Measurements from ENCODE around the gene NCOA5. TPM values are rescaled to one million over a fixed set of nuclear protein-coding genes. Genes with fewer than 3 reads are reported as not detected.

Gene NCOA5
- total and polyA plus RNA-seq, 9 of the 15 experiments (the other 6 are each of a cell fraction or from before 2014, with no cell fraction given) = 3.9 to 22.8 (median 13.8) TPM

DNA sequence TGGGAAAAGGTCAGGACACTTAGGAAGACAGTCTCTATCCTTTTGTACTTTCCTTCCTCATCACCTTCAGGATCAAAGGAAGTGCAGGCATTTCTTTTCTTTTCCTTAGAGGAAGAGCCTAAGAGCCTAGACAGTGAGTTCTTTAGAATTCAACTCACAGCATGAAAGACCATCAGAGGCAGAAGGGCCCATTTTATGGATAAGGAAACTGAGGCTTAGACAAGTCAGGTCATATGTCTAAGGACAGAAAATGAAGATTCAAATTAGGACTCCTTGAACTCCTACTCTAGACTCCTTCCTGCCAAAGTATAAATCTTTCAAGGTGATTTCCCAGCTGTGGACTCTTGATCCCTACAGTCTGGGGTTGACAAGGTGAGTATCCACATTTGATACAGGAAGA is 39.9 kb downstream of the NCOA5 start:
- ATAC-seq (no peak), DNase-seq (ENCODE audit: extremely low read depth in 1 of 4, low spot score in 3 of 4) (no peak), FAIRE-seq (no peak)
- H2AFZ ChIP-seq (ENCODE audit: low read depth, low read length) = no peak overlapping the region
- H3K27me3 ChIP-seq (ENCODE audit: control insufficient read depth in 2 of 2, insufficient read depth in 2 of 2, low read length in 2 of 2) = peaks cover 0 to 30% of the 10 kb centered on the region in 2 experiments; a peak in 2 of 5 replicates
- H3K9me3 ChIP-seq (replicated peaks; ENCODE audit: control insufficient read depth, insufficient read depth, low read depth, low read length) = no peaks in the 10 kb centered on the region
- intact Hi-C loops (cut with micrococcal nuclease) = no loop called here
- no peak for TF ChIP-seq PHB (CRISPR knock-in tag; IDR thresholded peaks at IDR 0.05)
- TF ChIP-seq SREBF1 (IDR thresholded peaks at IDR 0.05; ENCODE audit: borderline replicate concordance, low read depth, low read length) = no peak
- TF ChIP-seq RBM25 (IDR thresholded peaks at IDR 0.05; ENCODE audit: low read depth, low read length, severe bottlenecking) = peak; percentile 77
- TF ChIP-seq ESRRA (IDR thresholded peaks at IDR 0.05; ENCODE audit: borderline replicate concordance, low read depth) = peak; percentile 59; the same call in 1 of the 2 replicates
- 0 out of 2 replicates have a peak, but pooled peaks have one; percentile 12 for TF ChIP-seq BCOR (IDR thresholded peaks at IDR 0.05)
- no peaks in the 10 kb centered on the region for H3K9me1 ChIP-seq (ENCODE audit: control insufficient read depth, insufficient read depth, low read length)
- H3K79me2 ChIP-seq (ENCODE audit: control insufficient read depth, insufficient read depth, low read length) = no peaks in the 10 kb centered on the region
- H4K20me1 ChIP-seq (replicated peaks; ENCODE audit: control insufficient read depth, insufficient read depth, low read length) = peaks cover 8% of the 10 kb centered on the region
- H3K9ac ChIP-seq (ENCODE audit: insufficient read depth in 1 of 2, low read depth in 2 of 2, low read length in 2 of 2) = no peak overlapping the region
- peaks cover 0 to 8% of the 10 kb centered on the region in 2 experiments; a peak in 3 of 5 replicates for H3K4me1 ChIP-seq (replicated peaks in 1 of 2; ENCODE audit: control insufficient read depth in 2 of 2, insufficient read depth in 2 of 2, low read length in 2 of 2)
- ChIA-PET POLR2A (no interaction called here), CTCF (ENCODE audit: low intra/inter-chr PET ratio) (no interaction called here)
- in situ Hi-C loops (cut with MboI) = no loop called here
- BruUV-seq (replicated peaks) = no TSS peak
- no peak overlapping the region for H3K4me3 ChIP-seq
- no peak overlapping the region for H3K4me2 ChIP-seq (ENCODE audit: insufficient read depth, low read length)
- H3K27ac ChIP-seq (ENCODE audit: extremely low read depth, low read depth, low read length) = no peak overlapping the region
- no peaks in the 10 kb centered on the region for H3K36me3 ChIP-seq (ENCODE audit: control insufficient read depth, insufficient read depth, low read length)

DNA sequence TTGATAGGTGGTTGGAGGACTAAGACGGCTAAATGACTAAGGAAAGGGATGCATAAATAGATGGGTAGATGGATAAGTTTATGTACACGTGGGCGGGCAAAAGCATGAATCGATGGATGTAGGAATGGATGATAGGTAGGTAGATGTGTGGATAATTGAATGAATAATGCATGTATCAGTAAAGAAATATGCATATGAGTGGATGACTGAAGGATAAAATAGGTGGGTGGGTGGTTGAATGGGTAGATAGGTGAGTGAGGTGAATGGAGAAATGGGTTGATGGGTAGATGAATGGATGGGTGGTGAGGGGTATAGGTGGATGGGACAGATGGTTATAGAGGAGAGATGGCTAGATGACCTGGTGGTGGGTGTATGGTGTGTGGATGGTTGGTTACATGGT is 40.6 kb downstream of the NCOA5 start:
- peak; percentile 11; the same call in 1 of the 2 replicates for TF ChIP-seq EGR1 (conservative IDR thresholded peaks at IDR 0.05)
- no peak for TF ChIP-seq EP400 (IDR thresholded peaks at IDR 0.05)
- no peak for TF ChIP-seq KLF16 (IDR thresholded peaks at IDR 0.05)
- intact Hi-C loops (cut with micrococcal nuclease) (no loop called here), in situ Hi-C loops (cut with MboI) (no loop called here)
- H3K79me2 ChIP-seq (ENCODE audit: control insufficient read depth, insufficient read depth, low read length) = no peaks in the 10 kb centered on the region
- H3K36me3 ChIP-seq (ENCODE audit: control insufficient read depth, insufficient read depth, low read length) = no peaks in the 10 kb centered on the region
- 1% methylated on average over 4 of the region's 4 CpGs for WGBS (ENCODE audit: insufficient coverage, low coverage, missing lambda C conversion rate)
- peaks cover 0 to 8% of the 10 kb centered on the region in 2 experiments; a peak in 3 of 5 replicates for H3K4me1 ChIP-seq (replicated peaks in 1 of 2; ENCODE audit: control insufficient read depth in 2 of 2, insufficient read depth in 2 of 2, low read length in 2 of 2)
- no peak overlapping the region for H3K27ac ChIP-seq (ENCODE audit: extremely low read depth, low read depth, low read length)
- BruUV-seq (replicated peaks) = no TSS peak
- no peak for ATAC-seq
- H3K4me2 ChIP-seq (ENCODE audit: insufficient read depth, low read length) = no peak overlapping the region
- no peaks in the 10 kb centered on the region for H3K9me1 ChIP-seq (ENCODE audit: control insufficient read depth, insufficient read depth, low read length)
- H2AFZ ChIP-seq (ENCODE audit: low read depth, low read length) = no peak overlapping the region
- FAIRE-seq = no peak
- peaks cover 8% of the 10 kb centered on the region for H4K20me1 ChIP-seq (replicated peaks; ENCODE audit: control insufficient read depth, insufficient read depth, low read length)
- ChIA-PET CTCF (ENCODE audit: low intra/inter-chr PET ratio) (no interaction called here), POLR2A (no interaction called here)
- H3K4me3 ChIP-seq = no peak overlapping the region
- H3K9ac ChIP-seq (ENCODE audit: insufficient read depth in 1 of 2, low read depth in 2 of 2, low read length in 2 of 2) = no peak overlapping the region
- no peaks in the 10 kb centered on the region for H3K9me3 ChIP-seq (replicated peaks; ENCODE audit: control insufficient read depth, insufficient read depth, low read depth, low read length)
- DNase-seq (ENCODE audit: extremely low read depth in 1 of 4, low spot score in 3 of 4) = no peak
- H3K27me3 ChIP-seq (ENCODE audit: control insufficient read depth in 2 of 2, insufficient read depth in 2 of 2, low read length in 2 of 2) = peaks cover 0 to 32% of the 10 kb centered on the region in 2 experiments; a peak in 2 of 5 replicates
